HepG2 (cell line): Measurements from ENCODE around the gene NFATC2. TPM values are rescaled to one million over a fixed set of nuclear protein-coding genes. Genes with fewer than 3 reads are reported as not detected.

Experiments
- DNMT1 ChIP-seq: sonication (generic); formaldehyde crosslinking; IDR thresholded peaks from 2 replicates; pipeline ENCODE4 v1.5.1; 2020; ENCODE audit warnings: mild to moderate bottlenecking, missing genetic modification reagents
- IRF2 ChIP-seq: IDR thresholded peaks from 2 replicates; pipeline ENCODE4 v1.6.1; 2018; ENCODE audit warnings: missing genetic modification reagents, missing compliant biosample characterization
- IRX3 ChIP-seq: sonication (generic); formaldehyde crosslinking; IDR thresholded peaks from 2 replicates; pipeline ENCODE4 v1.8.1; 2023; ENCODE audit warnings: mild to moderate bottlenecking, low read depth, missing genetic modification reagents, borderline replicate concordance
- MEIS2 ChIP-seq: sonication (generic); formaldehyde crosslinking; IDR thresholded peaks from 2 replicates; pipeline ENCODE4 v1.9.0; 2021; ENCODE audit warnings: mild to moderate bottlenecking, missing genetic modification reagents
- MTF1 ChIP-seq: sonication (generic); formaldehyde crosslinking; IDR thresholded peaks from 2 replicates; pipeline ENCODE4 v1.5.0; 2020; ENCODE audit warnings: missing genetic modification reagents
- SNRNP70 ChIP-seq: fragments of 200-400 bp; formaldehyde crosslinking; IDR thresholded peaks from 2 replicates; pipeline ENCODE4 v1.6.1; 2017; ENCODE audit warnings: mild to moderate bottlenecking, low read depth, low read length, moderate library complexity
- SRF ChIP-seq: IDR thresholded peaks from 2 replicates; pipeline ENCODE4 v1.6.1; 2011; ENCODE audit warnings: mild to moderate bottlenecking, low read depth, low read length, moderate library complexity
- SRY ChIP-seq: sonication (generic); formaldehyde crosslinking; IDR thresholded peaks from 2 replicates; pipeline ENCODE4 v1.8.0; 2022; ENCODE audit warnings: mild to moderate bottlenecking, missing genetic modification reagents
- ZBTB42 ChIP-seq: sonication (generic); formaldehyde crosslinking; IDR thresholded peaks from 2 replicates; pipeline ENCODE4 v1.5.0; 2020; ENCODE audit warnings: mild to moderate bottlenecking, missing genetic modification reagents
- ZFY ChIP-seq: sonication (generic); formaldehyde crosslinking; IDR thresholded peaks from 2 replicates; pipeline ENCODE4 v1.4.0; 2020; ENCODE audit warnings: missing genetic modification reagents
- ZFYVE20 ChIP-seq: sonication (generic); formaldehyde crosslinking; IDR thresholded peaks from 2 replicates; pipeline ENCODE4 v1.8.0; 2023; ENCODE audit warnings: low read depth, mild to moderate bottlenecking, moderate library complexity, missing genetic modification reagents, borderline replicate concordance
- ZNF562 ChIP-seq: sonication (generic); formaldehyde crosslinking; IDR thresholded peaks from 2 replicates; pipeline ENCODE4 v1.8.0; 2022; ENCODE audit warnings: missing genetic modification reagents, borderline replicate concordance
- polyA plus RNA-seq, 8 experiments: library from polyadenylated mRNA; depleted of rRNA in 3 of 8; stranded (reverse) in 7 of 8; unstranded in 1 of 8; fragments of >200 nt; fragmentation: Illumina TruSeq in 4 of 8; extraction: Trizol in 4 of 8; gene quantifications; 2 replicates each; pipeline versions ENCODE4 v1.2.1 to v1.2.3, GENCODE V29; 2011 to 2016; ENCODE audit warnings: low read depth in 4 of 8, missing spikeins in 1 of 8, mixed read lengths in 1 of 8; ENCODE audit not compliant: insufficient read depth in 1 of 8
- total RNA-seq, 5 experiments: library from RNA; depleted of rRNA; stranded (reverse); fragments of >200 nt; fragmentation: Illumina TruSeq; extraction: Trizol; gene quantifications; 2 replicates each; pipeline ENCODE4 v1.2.3, GENCODE V29; 2016; ENCODE audit warnings: low read depth in 1 of 5
- TF ChIP-seq, protein P1 (sequence below): sonication (generic); formaldehyde crosslinking; IDR thresholded peaks from 2 replicates; pipeline ENCODE4 v1.4.0; 2020; ENCODE audit warnings: missing genetic modification reagents
- TF ChIP-seq, protein P2 (sequence below): sonication (generic); formaldehyde crosslinking; IDR thresholded peaks from 2 replicates; pipeline ENCODE4 v1.4.0; 2020; ENCODE audit warnings: low read depth, mild to moderate bottlenecking, missing genetic modification reagents
- TF ChIP-seq, protein P3 (sequence below): sonication (generic); formaldehyde crosslinking; IDR thresholded peaks from 2 replicates; pipeline ENCODE4; 2020; ENCODE audit warnings: missing genetic modification reagents, mild to moderate bottlenecking, borderline replicate concordance
- TF ChIP-seq, protein P4 (sequence below): IDR thresholded peaks from 2 replicates; pipeline ENCODE4 v1.6.1; 2012; ENCODE audit warnings: low read length, improper control_type of control experiment

Gene NFATC2
- total and polyA plus RNA-seq, 2 of the 13 experiments (the other 11 are each of a cell fraction or from before 2014, with no cell fraction given): 1.9 to 3.3 TPM

DNA sequence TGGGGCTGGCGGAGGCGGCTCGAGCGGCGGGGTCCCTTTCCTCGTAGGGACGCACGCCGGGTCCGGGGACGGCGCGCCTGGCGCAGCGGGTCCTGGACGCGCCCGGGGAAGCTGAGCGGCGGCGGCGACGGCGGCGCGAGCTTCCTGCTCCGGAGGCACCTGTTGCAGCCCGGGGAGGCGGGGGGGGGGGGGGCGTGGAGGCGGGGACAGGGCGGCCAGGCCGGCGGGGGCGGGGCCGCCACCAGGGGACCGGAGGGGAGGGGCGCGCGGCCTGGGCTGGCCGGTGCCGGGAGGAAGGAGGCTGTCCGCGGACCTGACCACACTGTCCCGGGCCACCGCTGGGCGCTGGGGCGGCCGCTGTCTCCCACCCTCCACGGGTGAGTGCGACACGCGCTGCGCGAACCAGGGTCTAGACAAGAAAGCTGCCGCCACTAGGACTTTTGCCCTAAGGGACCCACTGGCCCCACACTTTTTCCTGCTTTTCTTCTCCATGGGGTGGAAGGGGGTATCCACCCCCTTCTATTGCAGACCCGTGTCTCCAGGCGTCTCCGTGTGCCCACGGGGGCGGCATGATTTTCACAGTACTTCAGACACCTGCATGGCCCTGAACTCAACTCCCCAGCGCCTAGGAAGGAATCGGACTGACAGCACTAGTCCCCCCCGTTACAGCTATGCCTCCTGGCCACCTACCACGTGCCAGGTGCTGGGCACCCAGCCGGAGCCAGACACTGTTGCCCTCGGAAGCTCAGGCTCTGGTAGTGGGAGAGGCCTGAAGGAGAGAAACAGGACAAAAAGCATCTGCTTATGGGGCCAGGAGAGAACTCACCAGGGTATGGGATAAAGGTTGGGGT lies at the start of gene NFATC2 (continued):
- TF ChIP-seq, protein P1, sequence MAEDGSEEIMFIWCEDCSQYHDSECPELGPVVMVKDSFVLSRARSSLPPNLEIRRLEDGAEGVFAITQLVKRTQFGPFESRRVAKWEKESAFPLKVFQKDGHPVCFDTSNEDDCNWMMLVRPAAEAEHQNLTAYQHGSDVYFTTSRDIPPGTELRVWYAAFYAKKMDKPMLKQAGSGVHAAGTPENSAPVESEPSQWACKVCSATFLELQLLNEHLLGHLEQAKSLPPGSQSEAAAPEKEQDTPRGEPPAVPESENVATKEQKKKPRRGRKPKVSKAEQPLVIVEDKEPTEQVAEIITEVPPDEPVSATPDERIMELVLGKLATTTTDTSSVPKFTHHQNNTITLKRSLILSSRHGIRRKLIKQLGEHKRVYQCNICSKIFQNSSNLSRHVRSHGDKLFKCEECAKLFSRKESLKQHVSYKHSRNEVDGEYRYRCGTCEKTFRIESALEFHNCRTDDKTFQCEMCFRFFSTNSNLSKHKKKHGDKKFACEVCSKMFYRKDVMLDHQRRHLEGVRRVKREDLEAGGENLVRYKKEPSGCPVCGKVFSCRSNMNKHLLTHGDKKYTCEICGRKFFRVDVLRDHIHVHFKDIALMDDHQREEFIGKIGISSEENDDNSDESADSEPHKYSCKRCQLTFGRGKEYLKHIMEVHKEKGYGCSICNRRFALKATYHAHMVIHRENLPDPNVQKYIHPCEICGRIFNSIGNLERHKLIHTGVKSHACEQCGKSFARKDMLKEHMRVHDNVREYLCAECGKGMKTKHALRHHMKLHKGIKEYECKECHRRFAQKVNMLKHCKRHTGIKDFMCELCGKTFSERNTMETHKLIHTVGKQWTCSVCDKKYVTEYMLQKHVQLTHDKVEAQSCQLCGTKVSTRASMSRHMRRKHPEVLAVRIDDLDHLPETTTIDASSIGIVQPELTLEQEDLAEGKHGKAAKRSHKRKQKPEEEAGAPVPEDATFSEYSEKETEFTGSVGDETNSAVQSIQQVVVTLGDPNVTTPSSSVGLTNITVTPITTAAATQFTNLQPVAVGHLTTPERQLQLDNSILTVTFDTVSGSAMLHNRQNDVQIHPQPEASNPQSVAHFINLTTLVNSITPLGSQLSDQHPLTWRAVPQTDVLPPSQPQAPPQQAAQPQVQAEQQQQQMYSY (CRISPR knock-in tag): no peak
- peak; percentile 3; the same call in 1 of the 2 replicates for TF ChIP-seq ZFY
- TF ChIP-seq, protein P2, sequence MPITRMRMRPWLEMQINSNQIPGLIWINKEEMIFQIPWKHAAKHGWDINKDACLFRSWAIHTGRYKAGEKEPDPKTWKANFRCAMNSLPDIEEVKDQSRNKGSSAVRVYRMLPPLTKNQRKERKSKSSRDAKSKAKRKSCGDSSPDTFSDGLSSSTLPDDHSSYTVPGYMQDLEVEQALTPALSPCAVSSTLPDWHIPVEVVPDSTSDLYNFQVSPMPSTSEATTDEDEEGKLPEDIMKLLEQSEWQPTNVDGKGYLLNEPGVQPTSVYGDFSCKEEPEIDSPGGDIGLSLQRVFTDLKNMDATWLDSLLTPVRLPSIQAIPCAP (CRISPR knock-in tag): no peak
- TF ChIP-seq MTF1 (CRISPR knock-in tag): no peak
- TF ChIP-seq, protein P3, sequence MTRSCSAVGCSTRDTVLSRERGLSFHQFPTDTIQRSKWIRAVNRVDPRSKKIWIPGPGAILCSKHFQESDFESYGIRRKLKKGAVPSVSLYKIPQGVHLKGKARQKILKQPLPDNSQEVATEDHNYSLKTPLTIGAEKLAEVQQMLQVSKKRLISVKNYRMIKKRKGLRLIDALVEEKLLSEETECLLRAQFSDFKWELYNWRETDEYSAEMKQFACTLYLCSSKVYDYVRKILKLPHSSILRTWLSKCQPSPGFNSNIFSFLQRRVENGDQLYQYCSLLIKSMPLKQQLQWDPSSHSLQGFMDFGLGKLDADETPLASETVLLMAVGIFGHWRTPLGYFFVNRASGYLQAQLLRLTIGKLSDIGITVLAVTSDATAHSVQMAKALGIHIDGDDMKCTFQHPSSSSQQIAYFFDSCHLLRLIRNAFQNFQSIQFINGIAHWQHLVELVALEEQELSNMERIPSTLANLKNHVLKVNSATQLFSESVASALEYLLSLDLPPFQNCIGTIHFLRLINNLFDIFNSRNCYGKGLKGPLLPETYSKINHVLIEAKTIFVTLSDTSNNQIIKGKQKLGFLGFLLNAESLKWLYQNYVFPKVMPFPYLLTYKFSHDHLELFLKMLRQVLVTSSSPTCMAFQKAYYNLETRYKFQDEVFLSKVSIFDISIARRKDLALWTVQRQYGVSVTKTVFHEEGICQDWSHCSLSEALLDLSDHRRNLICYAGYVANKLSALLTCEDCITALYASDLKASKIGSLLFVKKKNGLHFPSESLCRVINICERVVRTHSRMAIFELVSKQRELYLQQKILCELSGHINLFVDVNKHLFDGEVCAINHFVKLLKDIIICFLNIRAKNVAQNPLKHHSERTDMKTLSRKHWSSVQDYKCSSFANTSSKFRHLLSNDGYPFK: no peak
- TF ChIP-seq SRF: no peak
- no peak for TF ChIP-seq IRF2 (CRISPR knock-in tag)
- TF ChIP-seq ZBTB42: no peak
- peak; percentile 92; the same call in 1 of the 2 replicates for TF ChIP-seq DNMT1 (CRISPR knock-in tag)
- TF ChIP-seq, protein P4, sequence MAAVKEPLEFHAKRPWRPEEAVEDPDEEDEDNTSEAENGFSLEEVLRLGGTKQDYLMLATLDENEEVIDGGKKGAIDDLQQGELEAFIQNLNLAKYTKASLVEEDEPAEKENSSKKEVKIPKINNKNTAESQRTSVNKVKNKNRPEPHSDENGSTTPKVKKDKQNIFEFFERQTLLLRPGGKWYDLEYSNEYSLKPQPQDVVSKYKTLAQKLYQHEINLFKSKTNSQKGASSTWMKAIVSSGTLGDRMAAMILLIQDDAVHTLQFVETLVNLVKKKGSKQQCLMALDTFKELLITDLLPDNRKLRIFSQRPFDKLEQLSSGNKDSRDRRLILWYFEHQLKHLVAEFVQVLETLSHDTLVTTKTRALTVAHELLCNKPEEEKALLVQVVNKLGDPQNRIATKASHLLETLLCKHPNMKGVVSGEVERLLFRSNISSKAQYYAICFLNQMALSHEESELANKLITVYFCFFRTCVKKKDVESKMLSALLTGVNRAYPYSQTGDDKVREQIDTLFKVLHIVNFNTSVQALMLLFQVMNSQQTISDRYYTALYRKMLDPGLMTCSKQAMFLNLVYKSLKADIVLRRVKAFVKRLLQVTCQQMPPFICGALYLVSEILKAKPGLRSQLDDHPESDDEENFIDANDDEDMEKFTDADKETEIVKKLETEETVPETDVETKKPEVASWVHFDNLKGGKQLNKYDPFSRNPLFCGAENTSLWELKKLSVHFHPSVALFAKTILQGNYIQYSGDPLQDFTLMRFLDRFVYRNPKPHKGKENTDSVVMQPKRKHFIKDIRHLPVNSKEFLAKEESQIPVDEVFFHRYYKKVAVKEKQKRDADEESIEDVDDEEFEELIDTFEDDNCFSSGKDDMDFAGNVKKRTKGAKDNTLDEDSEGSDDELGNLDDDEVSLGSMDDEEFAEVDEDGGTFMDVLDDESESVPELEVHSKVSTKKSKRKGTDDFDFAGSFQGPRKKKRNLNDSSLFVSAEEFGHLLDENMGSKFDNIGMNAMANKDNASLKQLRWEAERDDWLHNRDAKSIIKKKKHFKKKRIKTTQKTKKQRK: no peak
- TF ChIP-seq SRY: 0 out of 2 replicates have a peak, but pooled peaks have one; percentile 9
- no peak for TF ChIP-seq IRX3
- no peak for TF ChIP-seq MEIS2 (CRISPR knock-in tag)
- TF ChIP-seq ZNF562: no peak
- no peak for TF ChIP-seq SNRNP70
- TF ChIP-seq ZFYVE20 (CRISPR knock-in tag): peak; percentile 53; the same call in 1 of the 2 replicates
